Stomach (tissue), 9 donors: Measurements from ENCODE around the gene DENND4A. TPM values are rescaled to one million over a fixed set of nuclear protein-coding genes. Genes with fewer than 3 reads are reported as not detected.

Source experiments
- DNase-seq, 2 donors: peaks; one replicate each; pipeline versions ENCODE4 v3.0.0 to v3.0.0-alpha.2; 2013 to 2019
- H3K27ac ChIP-seq, 5 donors: fragments of 200-600 bp in 4 of 5; sonication (generic) in 4 of 5; one replicate each; pipeline ENCODE4 v1.5.1; 2013 to 2019; ENCODE audit warnings: mild to moderate bottlenecking in 1 of 5, moderate library complexity in 1 of 5
- H3K27me3 ChIP-seq, 3 donors: fragments of 200-600 bp; sonication (generic); one replicate each; pipeline ENCODE4 v1.5.1; 2017 to 2019; ENCODE audit warnings: mixed run types in 1 of 3
- H3K36me3 ChIP-seq, 4 donors: fragments of 200-600 bp; sonication (generic); 1 replicate in 3 of 4; 2 replicates in 1 of 4; pipeline ENCODE4 v1.5.1; 2016 to 2019
- H3K4me1 ChIP-seq, 4 donors: fragments of 200-600 bp; sonication (generic); one replicate each; pipeline ENCODE4 v1.5.1; 2016 to 2019
- H3K4me3 ChIP-seq, 4 donors: fragments of 200-600 bp; sonication (generic) in 3 of 4; one replicate each; pipeline ENCODE4 v1.5.1; 2016 to 2019; ENCODE audit warnings: mild to moderate bottlenecking in 1 of 4
- H3K9me3 ChIP-seq, 4 donors: fragments of 200-600 bp; sonication (generic); one replicate each; pipeline ENCODE4 v1.5.1; 2016 to 2019
- CTCF ChIP-seq, 7 experiments: fragments of 450-650 bp in 4 of 7; fragments of 200-600 bp in 3 of 7; sonication (generic) in 3 of 7; IDR thresholded peaks; one replicate each; pipeline ENCODE4 v1.5.1; 2016 to 2019; ENCODE audit warnings: antibody characterized with exemption in 7 of 7, control low read depth in 2 of 7, mild to moderate bottlenecking in 1 of 7
- EP300 ChIP-seq: sonication (generic); formaldehyde crosslinking; IDR thresholded peaks from one replicate; pipeline ENCODE4 v1.6.1; 2017; ENCODE audit warnings: antibody characterized with exemption
- POLR2A ChIP-seq, 4 donors: fragments of 450-650 bp; IDR thresholded peaks; one replicate each; pipeline ENCODE4 v1.6.1; 2016; ENCODE audit warnings: antibody characterized with exemption in 4 of 4, control low read depth in 2 of 4, mild to moderate bottlenecking in 1 of 4, moderate library complexity in 1 of 4
- POLR2AphosphoS5 ChIP-seq, 3 donors: sonication (generic); formaldehyde crosslinking; IDR thresholded peaks; one replicate each; pipeline ENCODE4 v1.6.1; 2016; ENCODE audit warnings: antibody characterized with exemption in 3 of 3
- whole genome bisulfite sequencing, 5 donors: extraction: QIAGEN DNeasy Blood & Tissue Kit in 3 of 5; methylation state at CpG; one replicate each; pipeline versions ENCODE4 v1.1.5 to v1.1.7; 2013 to 2018; 5-methylcytosine and 5-hydroxymethylcytosine counted together
- intact Hi-C: fragments of 100-400 bp; cut with DNase I; formaldehyde crosslinking; loops from one replicate; pipeline ENCODE4 v1.15.1; 2023; ENCODE audit warnings: low total_unique reads
- polyA plus RNA-seq, 3 donors: library from polyadenylated mRNA; stranded (reverse); fragments of 200-250 nt; gene quantifications; one replicate each; pipeline ENCODE4 v1.2.3, GENCODE V29; 2013
- total RNA-seq, 5 donors: library from RNA; depleted of rRNA; stranded (reverse); fragments of >200 nt; gene quantifications; one replicate each; pipeline versions ENCODE4 v1.1.0 to v1.2.3, GENCODE V29; 2014 to 2016
- donor health status: healthy with polysubstance abuse.
- donor health status: Bipolar disorder and iron deficiency.
- donor health status: healthy.

DENND4A gene
- total and polyA plus RNA-seq, 8 donors: 5.0 to 60.6 (median 24.2) TPM

DNA sequence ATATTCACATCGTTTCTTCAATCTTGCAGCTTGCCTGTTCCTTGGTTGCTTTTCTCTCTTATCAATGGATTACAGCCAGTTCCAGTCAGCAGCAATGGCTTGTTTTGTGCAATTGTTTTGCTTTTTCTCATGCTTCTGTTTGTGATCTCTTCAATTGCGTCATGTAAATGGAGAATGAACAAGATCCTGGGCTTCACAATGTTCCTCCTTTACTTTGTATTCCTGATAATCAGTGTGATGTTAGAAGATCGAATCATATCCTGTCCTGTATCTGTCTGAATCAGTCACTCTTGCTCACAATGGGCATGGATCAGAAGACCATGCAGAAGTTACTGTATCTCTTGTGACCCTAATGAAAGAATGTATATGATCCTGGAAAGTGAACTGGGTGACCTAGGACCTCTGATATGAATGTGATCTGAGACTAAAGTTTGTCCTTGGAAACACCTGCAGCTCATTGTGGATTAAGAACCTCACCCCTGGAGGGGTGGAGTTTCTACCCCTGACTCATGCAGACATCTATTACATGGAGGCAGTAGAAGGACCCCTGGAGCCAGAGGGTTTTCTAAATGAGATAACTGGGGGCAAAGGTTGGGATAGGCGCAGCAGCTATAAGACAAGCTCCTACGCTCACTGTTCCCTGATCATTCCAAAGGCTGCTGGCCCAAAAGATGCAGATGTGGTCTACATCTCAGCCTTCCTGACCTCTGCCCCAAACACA is 138.1 kb downstream of the DENND4A start:
- no peak for DNase-seq
- TF ChIP-seq CTCF (IDR thresholded peaks at IDR 0.05) (no peak), POLR2A (IDR thresholded peaks at IDR 0.05) (no peak), POLR2AphosphoS5 (IDR thresholded peaks at IDR 0.05) (no peak), EP300 (no peak)
- no peak overlapping the region for H3K27ac ChIP-seq

GRCh38 chr15:65653341-65653740 is 138.8 kb downstream of the DENND4A start:
- no peaks in the 10 kb centered on the region for H3K9me3 ChIP-seq

More for the DNA sequence above, 138.1 kb downstream of the DENND4A start:
- no peak overlapping the region for H3K4me3 ChIP-seq
- no peaks in the 10 kb centered on the region for H3K9me3 ChIP-seq
- WGBS, 5 donors: 82 to 91% (median 89%) methylated on average over 5 of the region's 5 CpGs
- no peaks in the 10 kb centered on the region for H3K4me1 ChIP-seq
- intact Hi-C loops: no loop called here
- H3K36me3 ChIP-seq: peaks cover 0 to 75% (median 57%) of the 10 kb centered on the region in 4 donors
- no peaks in the 10 kb centered on the region for H3K27me3 ChIP-seq

GRCh38 chr15:65651831-65652749 is 140.0 kb downstream of the DENND4A start:
- Histone ChIP-seq H3K4me3 (no peak overlapping the region), H3K9me3 (no peaks in the 10 kb centered on the region), H3K27ac (no peak overlapping the region), H3K36me3 (peaks cover 0 to 57% (median 41%) of the 10 kb centered on the region in 4 donors), H3K4me1 (no peaks in the 10 kb centered on the region), H3K27me3 (no peaks in the 10 kb centered on the region)
- intact Hi-C loops: no loop called here
- DNase-seq: no peak
- WGBS, 5 donors: 67 to 77% (median 75%) methylated on average over 9 to 11 of the region's 11 CpGs
- no peak for TF ChIP-seq CTCF (IDR thresholded peaks at IDR 0.05)
- no peak for TF ChIP-seq EP300
- no peak for TF ChIP-seq POLR2AphosphoS5 (IDR thresholded peaks at IDR 0.05)
- no peak for TF ChIP-seq POLR2A (IDR thresholded peaks at IDR 0.05)

More at GRCh38 chr15:65653341-65653740, 138.8 kb downstream of the DENND4A start:
- H3K27me3 ChIP-seq: no peaks in the 10 kb centered on the region
- TF ChIP-seq EP300: no peak
- TF ChIP-seq POLR2AphosphoS5 (IDR thresholded peaks at IDR 0.05): no peak
- TF ChIP-seq CTCF (IDR thresholded peaks at IDR 0.05): no peak
- no peak for TF ChIP-seq POLR2A (IDR thresholded peaks at IDR 0.05)
- H3K36me3 ChIP-seq: peaks cover 0 to 69% (median 54%) of the 10 kb centered on the region in 4 donors
- intact Hi-C loops: no loop called here
- no peak overlapping the region for H3K4me3 ChIP-seq
- no peaks in the 10 kb centered on the region for H3K4me1 ChIP-seq
- no peak overlapping the region for H3K27ac ChIP-seq
- no peak for DNase-seq

GRCh38 chr15:65651042-65651322 is 141.1 kb downstream of the DENND4A start:
- H3K9me3 ChIP-seq: no peaks in the 10 kb centered on the region
- intact Hi-C loops: no loop called here
- peaks cover 0 to 51% (median 31%) of the 10 kb centered on the region in 4 donors for H3K36me3 ChIP-seq
- no peak overlapping the region for H3K4me3 ChIP-seq
- H3K27me3 ChIP-seq: no peaks in the 10 kb centered on the region
- DNase-seq: no peak
- no peak overlapping the region for H3K27ac ChIP-seq
- WGBS, 5 donors: 98 to 100% (median 100%) methylated on average over 1 of the region's 1 CpG
- H3K4me1 ChIP-seq: no peaks in the 10 kb centered on the region
- TF ChIP-seq EP300 (no peak), POLR2A (IDR thresholded peaks at IDR 0.05) (no peak), CTCF (IDR thresholded peaks at IDR 0.05) (no peak), POLR2AphosphoS5 (IDR thresholded peaks at IDR 0.05) (no peak)
